Measurements from ENCODE around the gene CCDC197.

CCDC197 gene

DNA sequence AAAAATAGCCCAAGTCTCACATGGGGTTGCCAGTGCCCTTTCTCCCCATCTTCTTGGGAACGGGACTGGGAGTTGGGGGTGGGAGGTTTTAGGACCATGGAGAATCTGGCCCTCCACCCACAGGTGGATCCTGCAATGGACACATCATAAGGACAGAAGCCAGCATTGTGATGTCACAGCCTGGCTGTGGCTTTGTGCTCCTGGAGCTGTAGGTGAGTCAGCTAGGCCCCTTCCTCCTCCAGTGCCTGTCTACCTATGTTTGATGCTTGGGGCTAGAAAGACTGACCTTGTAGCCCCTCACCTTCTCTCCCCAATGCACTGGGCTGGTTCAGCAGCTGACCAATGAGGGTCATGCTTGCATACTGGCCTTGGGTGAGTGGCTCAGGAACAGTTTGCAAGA, at the start of gene CCDC197:
Gene CCDC197, plus strand, starts transcription at position 220 of the 400 bp plus-strand sequence. CDS start 831 bp downstream, outside the sequence.
- Histone ChIP-seq H3K27ac (no peak within 1 kb of the TSS), H3K4me1 (ENCODE audit: low read depth, poor library complexity, severe bottlenecking) (peaks cover 34% of the 10 kb centered on the region), H2AFZ (ENCODE audit: low read depth) (no peak within 1 kb of the TSS), H3K36me3 (ENCODE audit: insufficient read depth) (no peaks in the 10 kb centered on the region), H3K79me2 (ENCODE audit: insufficient read depth, low read depth) (no peaks in the 10 kb centered on the region), H4K20me1 (ENCODE audit: insufficient read depth) (no peaks in the 10 kb centered on the region), H3K27me3 (ENCODE audit: insufficient read depth, low read depth) (no peaks in the 10 kb centered on the region), H3K9ac (no peak within 1 kb of the TSS), H3K4me2 (no peak within 1 kb of the TSS), H3K4me3 (IDR thresholded peaks at IDR 0.05; ENCODE audit: insufficient read depth, low read depth, low read length) (no peak within 1 kb of the TSS)
- TF ChIP-seq, protein P1, sequence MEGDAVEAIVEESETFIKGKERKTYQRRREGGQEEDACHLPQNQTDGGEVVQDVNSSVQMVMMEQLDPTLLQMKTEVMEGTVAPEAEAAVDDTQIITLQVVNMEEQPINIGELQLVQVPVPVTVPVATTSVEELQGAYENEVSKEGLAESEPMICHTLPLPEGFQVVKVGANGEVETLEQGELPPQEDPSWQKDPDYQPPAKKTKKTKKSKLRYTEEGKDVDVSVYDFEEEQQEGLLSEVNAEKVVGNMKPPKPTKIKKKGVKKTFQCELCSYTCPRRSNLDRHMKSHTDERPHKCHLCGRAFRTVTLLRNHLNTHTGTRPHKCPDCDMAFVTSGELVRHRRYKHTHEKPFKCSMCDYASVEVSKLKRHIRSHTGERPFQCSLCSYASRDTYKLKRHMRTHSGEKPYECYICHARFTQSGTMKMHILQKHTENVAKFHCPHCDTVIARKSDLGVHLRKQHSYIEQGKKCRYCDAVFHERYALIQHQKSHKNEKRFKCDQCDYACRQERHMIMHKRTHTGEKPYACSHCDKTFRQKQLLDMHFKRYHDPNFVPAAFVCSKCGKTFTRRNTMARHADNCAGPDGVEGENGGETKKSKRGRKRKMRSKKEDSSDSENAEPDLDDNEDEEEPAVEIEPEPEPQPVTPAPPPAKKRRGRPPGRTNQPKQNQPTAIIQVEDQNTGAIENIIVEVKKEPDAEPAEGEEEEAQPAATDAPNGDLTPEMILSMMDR (conservative IDR thresholded peaks at IDR 0.05; ENCODE audit: low read depth, low read length) = no peak

DNA sequence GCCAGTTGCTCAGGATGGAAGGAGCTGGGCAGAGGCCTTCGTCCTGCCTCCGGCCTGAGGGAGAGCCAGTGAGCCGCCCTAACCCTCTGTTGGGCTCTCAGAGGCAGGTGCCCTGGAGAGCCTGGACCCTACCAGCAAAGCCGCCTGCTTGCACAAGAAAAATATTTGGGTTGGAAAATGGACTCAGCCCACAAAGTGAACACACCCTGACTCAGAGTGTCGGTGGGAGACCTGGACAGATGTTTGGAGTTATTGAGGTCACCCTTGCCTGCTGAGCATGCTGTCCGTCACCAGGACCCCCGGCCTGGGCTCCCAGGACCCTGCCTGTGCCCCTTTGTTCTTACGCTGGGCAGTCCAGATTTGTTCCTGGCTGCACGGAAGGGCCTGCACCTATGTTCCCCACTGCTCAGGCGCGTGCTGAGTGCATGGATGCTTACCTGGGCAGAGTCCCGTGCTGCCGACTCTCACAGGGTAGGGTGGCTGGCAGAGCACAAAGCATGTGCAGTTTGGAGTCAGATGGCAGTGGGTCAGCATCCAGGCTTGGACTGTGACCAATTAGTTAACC, 47.5 kb upstream of the CCDC197 start:
- Histone ChIP-seq H3K4me1 (ENCODE audit: low read depth, poor library complexity, severe bottlenecking) (peaks cover 6% of the 10 kb centered on the region), H4K20me1 (ENCODE audit: insufficient read depth) (no peaks in the 10 kb centered on the region), H3K79me2 (ENCODE audit: insufficient read depth, low read depth) (no peaks in the 10 kb centered on the region), H3K27me3 (ENCODE audit: insufficient read depth, low read depth) (no peaks in the 10 kb centered on the region), H3K4me2 (no peak overlapping the region), H3K9ac (no peak overlapping the region), H3K27ac (no peak overlapping the region), H3K36me3 (ENCODE audit: insufficient read depth) (no peaks in the 10 kb centered on the region), H3K4me3 (IDR thresholded peaks at IDR 0.05; ENCODE audit: insufficient read depth, low read depth, low read length) (no peak overlapping the region), H2AFZ (ENCODE audit: low read depth) (no peak overlapping the region)
- TF ChIP-seq, protein P1 (conservative IDR thresholded peaks at IDR 0.05; ENCODE audit: low read depth, low read length) = no peak

DNA sequence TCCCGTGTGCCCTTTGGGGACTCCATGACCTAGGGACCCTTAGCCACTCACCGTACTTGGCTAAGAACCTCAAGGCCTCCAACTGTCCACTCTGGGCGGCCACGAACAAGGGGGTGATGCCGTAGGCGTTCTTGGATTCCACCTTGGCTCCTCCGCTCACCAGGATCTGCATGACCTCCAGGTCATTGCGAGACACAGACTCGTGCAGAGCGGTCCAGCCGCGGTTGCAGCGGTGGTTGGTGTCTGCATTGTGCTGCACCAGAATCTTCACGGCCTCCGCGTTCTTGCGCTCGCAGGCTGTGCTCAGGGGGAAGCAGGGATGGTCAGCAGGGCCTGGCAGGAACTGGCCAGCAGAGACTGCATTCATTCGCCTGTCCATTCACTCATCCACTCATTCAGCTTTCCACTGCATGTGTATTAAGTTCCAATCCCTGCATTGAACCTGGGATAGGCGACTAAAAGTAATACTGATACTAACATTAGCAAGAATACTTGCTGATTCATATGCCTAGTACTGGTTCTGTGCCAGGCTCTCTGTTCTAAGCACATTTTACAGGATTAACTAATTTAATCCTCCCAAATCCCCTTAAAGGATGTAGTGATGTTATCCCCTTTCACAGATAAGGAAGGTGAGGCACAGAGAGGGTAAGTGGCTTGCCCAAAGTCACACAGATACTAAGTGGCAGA, 46.0 kb upstream of the CCDC197 start:
- no peak overlapping the region for H3K27ac ChIP-seq
- H3K9ac ChIP-seq = no peak overlapping the region
- no peak overlapping the region for H3K4me3 ChIP-seq (IDR thresholded peaks at IDR 0.05; ENCODE audit: insufficient read depth, low read depth, low read length)
- H2AFZ ChIP-seq (ENCODE audit: low read depth) = no peak overlapping the region
- H4K20me1 ChIP-seq (ENCODE audit: insufficient read depth) = no peaks in the 10 kb centered on the region
- H3K27me3 ChIP-seq (ENCODE audit: insufficient read depth, low read depth) = no peaks in the 10 kb centered on the region
- no peak overlapping the region for H3K4me2 ChIP-seq
- no peaks in the 10 kb centered on the region for H3K79me2 ChIP-seq (ENCODE audit: insufficient read depth, low read depth)
- TF ChIP-seq, protein P1 (conservative IDR thresholded peaks at IDR 0.05; ENCODE audit: low read depth, low read length) = no peak
- no peaks in the 10 kb centered on the region for H3K36me3 ChIP-seq (ENCODE audit: insufficient read depth)
- peaks cover 20% of the 10 kb centered on the region for H3K4me1 ChIP-seq (ENCODE audit: low read depth, poor library complexity, severe bottlenecking)

DNA sequence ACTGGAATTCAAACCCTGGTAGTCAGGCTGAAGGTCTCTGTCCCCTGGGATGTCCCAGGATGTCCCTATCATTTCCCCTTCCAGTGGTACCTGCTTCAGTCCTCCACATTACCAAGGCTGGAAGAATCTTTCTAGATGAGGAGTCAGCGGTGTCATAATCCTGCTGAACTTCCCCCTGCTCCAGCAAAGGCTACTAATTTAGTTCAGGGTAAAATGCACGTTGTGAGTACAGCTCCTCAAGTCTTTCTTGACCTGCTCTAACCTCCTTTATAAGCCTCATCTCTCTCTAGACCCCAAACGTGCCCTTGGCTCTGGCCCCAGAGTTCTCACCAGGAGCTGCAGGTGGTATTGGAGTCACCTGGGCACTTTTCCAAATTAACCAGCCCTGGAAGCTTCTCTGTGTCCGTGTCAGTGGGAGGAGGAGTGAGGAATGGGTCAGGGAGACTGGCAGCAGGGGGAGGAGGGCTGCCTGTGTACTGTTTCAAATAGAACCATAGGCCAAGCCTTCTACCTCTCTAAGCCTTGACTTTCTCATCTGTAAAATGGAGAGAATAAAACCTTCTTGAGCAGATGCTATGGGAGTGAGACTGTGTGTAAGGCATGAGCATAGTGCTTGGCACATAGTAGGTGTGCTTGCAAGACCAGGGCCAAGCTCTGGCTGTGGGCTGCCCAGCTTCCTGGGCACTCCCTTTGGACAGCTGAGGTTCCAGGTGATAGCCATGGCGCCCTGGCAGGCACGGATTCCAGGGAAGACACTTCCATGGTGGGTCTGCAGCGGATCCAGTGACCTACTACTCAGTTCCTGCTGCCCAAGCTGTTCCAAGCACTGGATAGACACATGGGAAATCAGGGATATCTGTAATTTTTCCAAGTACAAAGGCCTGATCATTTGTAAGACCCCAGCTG, 45.2 kb upstream of the CCDC197 start:
- TF ChIP-seq, protein P1 (conservative IDR thresholded peaks at IDR 0.05; ENCODE audit: low read depth, low read length) = no peak
- Histone ChIP-seq H3K27ac (no peak overlapping the region), H3K4me2 (no peak overlapping the region), H3K4me1 (ENCODE audit: low read depth, poor library complexity, severe bottlenecking) (peaks cover 28% of the 10 kb centered on the region), H3K4me3 (IDR thresholded peaks at IDR 0.05; ENCODE audit: insufficient read depth, low read depth, low read length) (no peak overlapping the region), H4K20me1 (ENCODE audit: insufficient read depth) (no peaks in the 10 kb centered on the region), H3K27me3 (ENCODE audit: insufficient read depth, low read depth) (no peaks in the 10 kb centered on the region), H3K9ac (no peak overlapping the region), H3K79me2 (ENCODE audit: insufficient read depth, low read depth) (no peaks in the 10 kb centered on the region), H3K36me3 (ENCODE audit: insufficient read depth) (no peaks in the 10 kb centered on the region), H2AFZ (ENCODE audit: low read depth) (no peak overlapping the region)

Data from KMS-11 (cell line).